HEK293 (cell line): ENCODE results near the gene AVEN.
"Not testable (repeated sequence)": the region's sequence is repeated elsewhere in the genome, so short reads cannot be mapped to it uniquely, and the experiment has no call there.

Experiments
- CTCF ChIA-PET: fragments of 350-600 bp; formaldehyde crosslinking; extraction: SDS; loops from one replicate; lab custom pipeline; 2021; ENCODE audit warnings: antibody characterized with exemption; lab: Yijun Ruan, JAX
- POLR2A ChIA-PET: fragments of 300-600 bp; formaldehyde crosslinking; extraction: SDS; loops from one replicate; lab custom pipeline; 2020; ENCODE audit warnings: antibody characterized with exemption, inconsistent platforms; lab: Yijun Ruan, JAX
- H3K27ac ChIP-seq: fragments of 200-500 bp; sonication (Bioruptor generic); 2 replicates; pipeline ENCODE4 v1.5.1; 2014; ENCODE audit warnings: low read depth, low read length, control low read depth, inconsistent platforms; ENCODE audit errors: extremely low read depth
- H3K36me3 ChIP-seq, 2 experiments: fragments of 200-500 bp in 1 of 2; sonication (Bioruptor generic) in 1 of 2; 1 replicate in 1 of 2; 2 replicates in 1 of 2; pipeline ENCODE4 v1.5.1; 2014 to 2017; ENCODE audit warnings: inconsistent platforms in 2 of 2, low read length in 2 of 2; ENCODE audit not compliant: control insufficient read depth in 2 of 2, insufficient read depth in 1 of 2
- H3K4me1 ChIP-seq: fragments of 200-500 bp; sonication (Bioruptor generic); 2 replicates; pipeline ENCODE4 v1.5.1; 2014; ENCODE audit warnings: mild to moderate bottlenecking, low read length, inconsistent platforms; ENCODE audit not compliant: control insufficient read depth, insufficient read depth
- H3K4me3 ChIP-seq: 2 replicates; pipeline ENCODE4 v1.5.1; 2011; ENCODE audit warnings: low read depth, mild to moderate bottlenecking, control low read depth, low read length, moderate library complexity
- H3K9me3 ChIP-seq: fragments of 200-500 bp; sonication (Bioruptor generic); 2 replicates; pipeline ENCODE4 v1.5.1; 2014; ENCODE audit warnings: low read depth, low read length, inconsistent platforms; ENCODE audit not compliant: control insufficient read depth, insufficient read depth
- ZNF140 ChIP-seq: fragments of 450-650 bp; formaldehyde crosslinking; IDR thresholded peaks from 2 replicates; pipeline ENCODE4 v1.5.1; 2016; ENCODE audit warnings: missing biosample characterization, missing genetic modification characterization
- ZNF2 ChIP-seq: fragments of 450-650 bp; formaldehyde crosslinking; IDR thresholded peaks from 2 replicates; pipeline ENCODE4 v1.5.1; 2016; ENCODE audit warnings: missing biosample characterization, missing genetic modification characterization
- ZNF223 ChIP-seq: fragments of 450-650 bp; formaldehyde crosslinking; IDR thresholded peaks from 2 replicates; pipeline ENCODE4 v1.5.1; 2016; ENCODE audit warnings: missing biosample characterization, missing genetic modification characterization
- ZNF530 ChIP-seq: fragments of 450-650 bp; formaldehyde crosslinking; IDR thresholded peaks from 2 replicates; pipeline ENCODE4 v1.5.1; 2016; ENCODE audit warnings: low read depth, missing biosample characterization, missing genetic modification characterization
- ZNF549 ChIP-seq: fragments of 450-650 bp; IDR thresholded peaks from 2 replicates; pipeline ENCODE4 v1.5.1; 2018; ENCODE audit warnings: missing biosample characterization, missing genetic modification characterization, mild to moderate bottlenecking, inconsistent platforms, moderate library complexity
- ZNF571 ChIP-seq: fragments of 450-650 bp; formaldehyde crosslinking; IDR thresholded peaks from 2 replicates; pipeline ENCODE4 v1.5.0; 2017; ENCODE audit warnings: missing biosample characterization, missing genetic modification characterization
- ZNF610 ChIP-seq: fragments of 450-650 bp; formaldehyde crosslinking; IDR thresholded peaks from 2 replicates; pipeline ENCODE4 v1.5.1; 2016; ENCODE audit warnings: missing biosample characterization, missing genetic modification characterization, borderline replicate concordance
- ZNF654 ChIP-seq: fragments of 450-650 bp; formaldehyde crosslinking; IDR thresholded peaks from 2 replicates; pipeline ENCODE4 v1.5.1; 2016; ENCODE audit warnings: low read depth, missing biosample characterization, missing genetic modification characterization
- TF ChIP-seq, protein P1 (sequence below): fragments of 450-650 bp; formaldehyde crosslinking; IDR thresholded peaks from 2 replicates; pipeline ENCODE4 v1.5.1; 2016; ENCODE audit warnings: missing biosample characterization, missing genetic modification characterization
- TF ChIP-seq, protein P2 (sequence below): fragments of 450-650 bp; formaldehyde crosslinking; IDR thresholded peaks from 2 replicates; pipeline ENCODE4 v1.5.1; 2017; ENCODE audit warnings: missing biosample characterization, missing genetic modification characterization
- TF ChIP-seq, protein P3 (sequence below): fragments of 450-650 bp; formaldehyde crosslinking; conservative IDR thresholded peaks from 2 replicates; pipeline ENCODE4 v1.5.1; 2016; ENCODE audit warnings: low read depth, missing biosample characterization, missing genetic modification characterization
- TF ChIP-seq, protein P4 (sequence below): fragments of 450-650 bp; formaldehyde crosslinking; IDR thresholded peaks from 2 replicates; pipeline ENCODE4 v1.5.1; 2016; ENCODE audit warnings: missing biosample characterization, missing genetic modification characterization
- TF ChIP-seq, protein P5 (sequence below): fragments of 450-650 bp; formaldehyde crosslinking; IDR thresholded peaks from 2 replicates; pipeline ENCODE4 v1.5.1; 2016; ENCODE audit warnings: missing biosample characterization, missing genetic modification characterization

Gene AVEN

DNA sequence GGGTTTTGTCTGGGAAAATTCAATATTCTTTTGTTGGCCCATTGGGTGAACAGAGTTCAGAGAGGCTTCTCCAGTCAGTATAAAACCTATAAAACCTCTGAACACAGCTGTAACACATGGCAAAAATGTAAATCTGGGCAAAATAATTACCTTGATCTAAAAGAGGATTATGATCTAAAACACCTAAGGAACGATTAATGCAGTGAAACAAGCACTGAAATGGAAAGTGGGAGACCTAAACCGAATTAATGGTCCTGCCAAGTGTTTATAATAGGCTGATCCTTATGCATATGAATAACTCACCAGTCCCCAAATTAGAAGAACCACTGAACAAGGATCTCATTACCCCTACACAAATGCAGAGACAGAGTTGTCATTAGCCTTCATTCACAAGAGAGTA, 32.6 kb downstream of the AVEN start:
- no peaks in the 10 kb centered on the region for H3K4me1 ChIP-seq
- no peak overlapping the region for H3K4me3 ChIP-seq
- TF ChIP-seq, protein P1, sequence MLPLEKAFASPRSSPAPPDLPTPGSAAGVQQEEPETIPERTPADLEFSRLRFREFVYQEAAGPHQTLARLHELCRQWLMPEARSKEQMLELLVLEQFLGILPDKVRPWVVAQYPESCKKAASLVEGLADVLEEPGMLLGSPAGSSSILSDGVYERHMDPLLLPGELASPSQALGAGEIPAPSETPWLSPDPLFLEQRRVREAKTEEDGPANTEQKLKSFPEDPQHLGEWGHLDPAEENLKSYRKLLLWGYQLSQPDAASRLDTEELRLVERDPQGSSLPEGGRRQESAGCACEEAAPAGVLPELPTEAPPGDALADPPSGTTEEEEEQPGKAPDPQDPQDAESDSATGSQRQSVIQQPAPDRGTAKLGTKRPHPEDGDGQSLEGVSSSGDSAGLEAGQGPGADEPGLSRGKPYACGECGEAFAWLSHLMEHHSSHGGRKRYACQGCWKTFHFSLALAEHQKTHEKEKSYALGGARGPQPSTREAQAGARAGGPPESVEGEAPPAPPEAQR (tag by site-specific recombination) = no peak
- TF ChIP-seq, protein P2, sequence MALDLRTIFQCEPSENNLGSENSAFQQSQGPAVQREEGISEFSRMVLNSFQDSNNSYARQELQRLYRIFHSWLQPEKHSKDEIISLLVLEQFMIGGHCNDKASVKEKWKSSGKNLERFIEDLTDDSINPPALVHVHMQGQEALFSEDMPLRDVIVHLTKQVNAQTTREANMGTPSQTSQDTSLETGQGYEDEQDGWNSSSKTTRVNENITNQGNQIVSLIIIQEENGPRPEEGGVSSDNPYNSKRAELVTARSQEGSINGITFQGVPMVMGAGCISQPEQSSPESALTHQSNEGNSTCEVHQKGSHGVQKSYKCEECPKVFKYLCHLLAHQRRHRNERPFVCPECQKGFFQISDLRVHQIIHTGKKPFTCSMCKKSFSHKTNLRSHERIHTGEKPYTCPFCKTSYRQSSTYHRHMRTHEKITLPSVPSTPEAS (tag by site-specific recombination) = no peak
- no peak for TF ChIP-seq ZNF530 (tag by site-specific recombination)
- TF ChIP-seq, all 188 proteins: peak for 0
- H3K9me3 ChIP-seq = no peaks in the 10 kb centered on the region
- H3K27ac ChIP-seq = no peak overlapping the region
- ChIA-PET CTCF (interaction anchor here (0.6 kb wide), 1 partner anchor 172 kb away, joined by 3 read pairs; no protein-coding TSS in a partner anchor), POLR2A (no interaction called here)
- H3K36me3 ChIP-seq = no peaks in the 10 kb centered on the region

DNA sequence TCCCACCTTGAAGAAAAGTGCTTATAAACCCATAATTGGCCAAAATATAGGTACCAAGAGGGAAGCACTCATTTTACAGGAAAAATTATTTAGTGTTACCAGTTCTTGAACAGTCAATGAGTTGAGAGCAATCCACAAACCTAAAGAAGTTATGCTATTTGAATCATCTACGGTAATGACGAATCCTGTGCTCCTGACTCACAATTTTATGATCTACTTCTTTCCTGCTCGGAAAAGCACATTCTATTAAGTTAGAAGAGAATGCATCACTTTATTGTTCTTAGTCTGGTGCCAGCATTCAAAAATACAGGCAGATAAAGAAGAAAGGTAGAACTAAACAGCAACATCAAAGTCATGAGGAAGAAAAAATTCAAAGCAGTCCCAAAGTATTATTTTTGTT, 37.5 kb downstream of the AVEN start:
- TF ChIP-seq ZNF223 (tag by site-specific recombination) = no peak
- TF ChIP-seq ZNF2 (tag by site-specific recombination) = no peak
- Histone ChIP-seq H3K4me1 (no peaks in the 10 kb centered on the region), H3K27ac (no peak overlapping the region), H3K36me3 (no peaks in the 10 kb centered on the region), H3K4me3 (no peak overlapping the region), H3K9me3 (no peaks in the 10 kb centered on the region)
- ChIA-PET POLR2A (no interaction called here), CTCF (interaction anchor here (0.5 kb wide), 1 partner anchor 25 kb away, joined by 3 read pairs; no protein-coding TSS in a partner anchor)

DNA sequence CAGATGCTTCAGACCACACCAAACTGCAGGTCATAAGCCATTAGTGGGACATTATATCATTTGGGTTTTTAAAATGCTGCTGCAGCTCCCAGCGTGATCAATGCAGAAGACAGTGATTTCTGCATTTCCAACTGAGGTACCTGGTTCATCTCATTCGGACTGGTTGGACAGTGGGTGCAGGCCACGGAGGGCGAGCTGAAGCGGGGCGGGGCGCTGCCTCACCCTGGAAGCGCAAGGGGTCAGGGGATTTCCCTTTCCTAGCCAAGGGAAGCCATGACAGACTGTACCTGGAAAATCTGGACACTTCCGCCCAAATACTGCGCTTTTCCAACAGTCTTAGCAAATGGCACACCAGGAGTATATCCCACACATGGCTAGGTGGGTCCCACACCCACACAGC, 43.3 kb downstream of the AVEN start:
- H3K9me3 ChIP-seq, H3K4me1 ChIP-seq, CTCF ChIA-PET, H3K4me3 ChIP-seq, H3K36me3 ChIP-seq, H3K27ac ChIP-seq, POLR2A ChIA-PET: not testable (repeated sequence)

DNA sequence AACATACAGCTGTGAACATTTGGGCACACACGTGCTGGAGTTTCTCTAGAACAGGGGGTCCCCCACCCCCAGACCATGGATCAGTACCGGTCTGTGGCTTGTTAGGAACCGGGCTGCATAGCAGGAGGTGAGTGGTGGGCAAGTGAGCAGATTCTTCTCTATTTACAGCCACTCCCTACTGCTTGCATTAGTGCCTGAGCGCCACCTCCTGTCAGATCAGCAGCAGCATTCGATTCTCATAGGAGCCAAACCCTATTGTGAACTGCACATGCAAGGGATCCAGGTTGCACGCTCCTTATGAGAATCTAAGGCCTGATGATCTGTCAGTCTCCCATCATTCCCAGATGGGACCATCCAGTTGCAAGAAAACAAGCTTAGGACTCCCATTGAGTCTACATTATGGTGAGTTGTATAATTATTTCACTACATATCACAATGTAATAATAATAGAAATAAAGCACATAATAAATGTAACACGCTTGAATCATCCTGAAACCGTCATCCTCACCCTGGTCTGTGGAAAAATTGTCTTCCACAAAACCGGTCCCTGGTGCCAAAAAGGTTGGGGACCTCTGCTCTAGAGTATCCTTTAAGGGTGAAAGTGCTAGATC, 44.9 kb downstream of the AVEN start:
- POLR2A ChIA-PET = no interaction called here

More for the DNA sequence above, 44.9 kb downstream of the AVEN start:
- no peak overlapping the region for H3K27ac ChIP-seq
- no peak overlapping the region for H3K4me3 ChIP-seq
- peak; percentile 63; the same call in 1 of the 2 replicates for TF ChIP-seq ZNF549 (tag by site-specific recombination)
- TF ChIP-seq, protein P3, sequence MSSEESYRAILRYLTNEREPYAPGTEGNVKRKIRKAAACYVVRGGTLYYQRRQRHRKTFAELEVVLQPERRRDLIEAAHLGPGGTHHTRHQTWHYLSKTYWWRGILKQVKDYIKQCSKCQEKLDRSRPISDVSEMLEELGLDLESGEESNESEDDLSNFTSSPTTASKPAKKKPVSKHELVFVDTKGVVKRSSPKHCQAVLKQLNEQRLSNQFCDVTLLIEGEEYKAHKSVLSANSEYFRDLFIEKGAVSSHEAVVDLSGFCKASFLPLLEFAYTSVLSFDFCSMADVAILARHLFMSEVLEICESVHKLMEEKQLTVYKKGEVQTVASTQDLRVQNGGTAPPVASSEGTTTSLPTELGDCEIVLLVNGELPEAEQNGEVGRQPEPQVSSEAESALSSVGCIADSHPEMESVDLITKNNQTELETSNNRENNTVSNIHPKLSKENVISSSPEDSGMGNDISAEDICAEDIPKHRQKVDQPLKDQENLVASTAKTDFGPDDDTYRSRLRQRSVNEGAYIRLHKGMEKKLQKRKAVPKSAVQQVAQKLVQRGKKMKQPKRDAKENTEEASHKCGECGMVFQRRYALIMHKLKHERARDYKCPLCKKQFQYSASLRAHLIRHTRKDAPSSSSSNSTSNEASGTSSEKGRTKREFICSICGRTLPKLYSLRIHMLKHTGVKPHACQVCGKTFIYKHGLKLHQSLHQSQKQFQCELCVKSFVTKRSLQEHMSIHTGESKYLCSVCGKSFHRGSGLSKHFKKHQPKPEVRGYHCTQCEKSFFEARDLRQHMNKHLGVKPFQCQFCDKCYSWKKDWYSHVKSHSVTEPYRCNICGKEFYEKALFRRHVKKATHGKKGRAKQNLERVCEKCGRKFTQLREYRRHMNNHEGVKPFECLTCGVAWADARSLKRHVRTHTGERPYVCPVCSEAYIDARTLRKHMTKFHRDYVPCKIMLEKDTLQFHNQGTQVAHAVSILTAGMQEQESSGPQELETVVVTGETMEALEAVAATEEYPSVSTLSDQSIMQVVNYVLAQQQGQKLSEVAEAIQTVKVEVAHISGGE = no peak
- TF ChIP-seq, protein P4, sequence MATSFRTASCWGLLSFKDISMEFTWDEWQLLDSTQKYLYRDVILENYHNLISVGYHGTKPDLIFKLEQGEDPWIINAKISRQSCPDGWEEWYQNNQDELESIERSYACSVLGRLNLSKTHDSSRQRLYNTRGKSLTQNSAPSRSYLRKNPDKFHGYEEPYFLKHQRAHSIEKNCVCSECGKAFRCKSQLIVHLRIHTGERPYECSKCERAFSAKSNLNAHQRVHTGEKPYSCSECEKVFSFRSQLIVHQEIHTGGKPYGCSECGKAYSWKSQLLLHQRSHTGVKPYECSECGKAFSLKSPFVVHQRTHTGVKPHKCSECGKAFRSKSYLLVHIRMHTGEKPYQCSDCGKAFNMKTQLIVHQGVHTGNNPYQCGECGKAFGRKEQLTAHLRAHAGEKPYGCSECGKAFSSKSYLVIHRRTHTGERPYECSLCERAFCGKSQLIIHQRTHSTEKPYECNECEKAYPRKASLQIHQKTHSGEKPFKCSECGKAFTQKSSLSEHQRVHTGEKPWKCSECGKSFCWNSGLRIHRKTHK (tag by site-specific recombination) = no peak
- TF ChIP-seq ZNF610 (tag by site-specific recombination) = 0 out of 2 replicates have a peak, but pooled peaks have one; percentile 53
- TF ChIP-seq, protein P5, sequence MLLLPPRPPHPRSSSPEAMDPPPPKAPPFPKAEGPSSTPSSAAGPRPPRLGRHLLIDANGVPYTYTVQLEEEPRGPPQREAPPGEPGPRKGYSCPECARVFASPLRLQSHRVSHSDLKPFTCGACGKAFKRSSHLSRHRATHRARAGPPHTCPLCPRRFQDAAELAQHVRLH (tag by site-specific recombination) = no peak
- TF ChIP-seq ZNF654 (tag by site-specific recombination) = peak; percentile 77
- no peak for TF ChIP-seq ZNF571 (tag by site-specific recombination)
- no peak for TF ChIP-seq ZNF140 (tag by site-specific recombination)
- CTCF ChIA-PET = interaction anchor here (0.6 to 2.5 kb wide), 14 partner anchors 9 to 702 kb away, joined by 3 to 8 read pairs (median 3); no protein-coding TSS in a partner anchor
- H3K9me3 ChIP-seq = no peaks in the 10 kb centered on the region
- H3K36me3 ChIP-seq = no peaks in the 10 kb centered on the region
- H3K4me1 ChIP-seq = no peaks in the 10 kb centered on the region
